Aorta (tissue), 5 donors: ENCODE data around the gene PALLD. TPM values are rescaled to one million over a fixed set of nuclear protein-coding genes. Genes with fewer than 3 reads are reported as not detected.

Source experiments
- ATAC-seq: fragments of 200-7000 bp; cut with Tn5 transposase; one replicate; pipeline ENCODE4 v1.9.1; 2022; ENCODE audit warnings: moderate library complexity; ENCODE audit not compliant: low FRiP score
- DNase-seq, 2 donors: peaks; one replicate each; pipeline ENCODE4 v3.0.0-alpha.2; 2020
- H3K27ac ChIP-seq, 2 donors: one replicate each; pipeline ENCODE4 v1.5.1; 2013; ENCODE audit warnings: low read length in 2 of 2, mild to moderate bottlenecking in 2 of 2, moderate library complexity in 2 of 2, control low read depth in 1 of 2, inconsistent platforms in 1 of 2, low read depth in 1 of 2
- H3K27me3 ChIP-seq, 2 donors: one replicate each; pipeline ENCODE4 v1.6.1; 2013; ENCODE audit warnings: control low read depth in 1 of 2, low read length in 1 of 2, mild to moderate bottlenecking in 1 of 2, moderate library complexity in 1 of 2; ENCODE audit not compliant: insufficient read depth in 2 of 2, control insufficient read depth in 1 of 2
- H3K36me3 ChIP-seq, 2 donors: one replicate each; pipeline ENCODE4 v1.6.1; 2013; ENCODE audit warnings: control low read depth in 1 of 2, low read length in 1 of 2, mild to moderate bottlenecking in 1 of 2; ENCODE audit not compliant: insufficient read depth in 2 of 2, control insufficient read depth in 1 of 2
- H3K4me1 ChIP-seq, 2 donors: one replicate each; pipeline ENCODE4 v1.6.1; 2013; ENCODE audit warnings: low read length in 2 of 2, control low read depth in 1 of 2, mild to moderate bottlenecking in 1 of 2, moderate library complexity in 1 of 2; ENCODE audit not compliant: insufficient read depth in 2 of 2, control insufficient read depth in 1 of 2
- H3K4me3 ChIP-seq, 2 donors: one replicate each; pipeline ENCODE4 v1.5.1; 2013; ENCODE audit warnings: low read length in 2 of 2, control low read depth in 1 of 2, mild to moderate bottlenecking in 1 of 2
- H3K9me3 ChIP-seq: one replicate; pipeline ENCODE4 v1.6.1; 2013; ENCODE audit warnings: mild to moderate bottlenecking, low read length; ENCODE audit not compliant: control insufficient read depth
- WGBS, 2 donors: extraction: QIAGEN DNeasy Blood & Tissue Kit; methylation state at CpG; one replicate each; pipeline ENCODE4 v1.1.7; 2013; 5-methylcytosine and 5-hydroxymethylcytosine counted together
- intact Hi-C, 2 donors: fragments of 100-400 bp; cut with DNase I; formaldehyde crosslinking; loops; one replicate each; pipeline versions ENCODE4 v1.14.2 to v1.15.0; 2022
- polyA plus RNA-seq, 2 donors: library from polyadenylated mRNA; stranded (reverse); fragments of 200-250 nt; gene quantifications; one replicate each; pipeline ENCODE4 v1.2.3, GENCODE V29; 2013
- total RNA-seq, 2 donors: library from RNA; stranded (reverse); fragmentation: NEBNext Ultra II Directional; extraction: Animal tissue kit (Norgen Biotek cat#: 25700); gene quantifications; one replicate each; pipeline ENCODE4 v1.2.1, GENCODE V29; 2021
- donor health status: healthy with polysubstance abuse.
- donor health status: Bipolar disorder and iron deficiency.
- donor health status: DM: no; HTN: no; CAD: no.
- donor health status: DM: no; HTN: no; CAD: no.
- donor health status: DM: yes; HTN: yes; CAD: no.

PALLD gene
- total and polyA plus RNA-seq, 4 donors = 253 to 626 (median 464) TPM

- DNase-seq = no peak
- intact Hi-C loops = loop anchor here in 1 of 2 donors (10.0 kb wide), 1 partner anchor 155 kb away; no protein-coding TSS in a partner anchor
- peaks cover 10 to 14% of the 10 kb centered on the region in 2 donors for H3K4me1 ChIP-seq
- no peak overlapping the region for H3K4me3 ChIP-seq
- no peaks in the 10 kb centered on the region for H3K27me3 ChIP-seq
- H3K36me3 ChIP-seq = peaks cover 0 to 5% of the 10 kb centered on the region in 2 donors
- ATAC-seq = no peak
- peak overlapping the region; percentile 33 to 40 for H3K27ac ChIP-seq
- H3K9me3 ChIP-seq = no peaks in the 10 kb centered on the region
- WGBS, 2 donors = 37 to 54% methylated on average over 3 of the region's 3 CpGs
These were observed 353.1 kb downstream of the PALLD start for GRCh38 chr4:168849997-168850396.

- intact Hi-C loops = loop anchor here in 1 of 2 donors (10.0 kb wide), 1 partner anchor 152 kb away; no protein-coding TSS in a partner anchor
- Histone ChIP-seq H3K27ac (no peak overlapping the region), H3K36me3 (peaks cover 0 to 5% of the 10 kb centered on the region in 2 donors), H3K4me3 (no peak overlapping the region), H3K27me3 (no peaks in the 10 kb centered on the region), H3K4me1 (peaks cover 8 to 19% of the 10 kb centered on the region in 2 donors), H3K9me3 (no peaks in the 10 kb centered on the region)
- ATAC-seq (no peak), DNase-seq (no peak)
- WGBS, 2 donors = 51 to 64% methylated on average over 3 of the region's 3 CpGs
These were observed 355.5 kb downstream of the PALLD start for GRCh38 chr4:168852387-168852786.

- Histone ChIP-seq H3K27me3 (no peaks in the 10 kb centered on the region), H3K4me3 (no peak overlapping the region), H3K27ac (peak overlapping the region; percentile 83 to 94), H3K4me1 (peaks cover 10 to 19% of the 10 kb centered on the region in 2 donors), H3K36me3 (peaks cover 0 to 5% of the 10 kb centered on the region in 2 donors), H3K9me3 (no peaks in the 10 kb centered on the region)
- no peak for ATAC-seq
- 67 to 69% methylated on average over 6 of the region's 6 CpGs for WGBS, 2 donors
- DNase-seq = no peak
- intact Hi-C loops = loop anchor here in 1 of 2 donors (10.0 kb wide), 1 partner anchor 152 kb away; no protein-coding TSS in a partner anchor
These were observed 356.3 kb downstream of the PALLD start for GRCh38 chr4:168852933-168853713.

- Histone ChIP-seq H3K36me3 (peaks cover 0 to 5% of the 10 kb centered on the region in 2 donors), H3K27ac (peak overlapping the region; percentile 83 to 94), H3K27me3 (no peaks in the 10 kb centered on the region), H3K4me1 (peaks cover 10 to 22% of the 10 kb centered on the region in 2 donors), H3K9me3 (no peaks in the 10 kb centered on the region), H3K4me3 (no peak overlapping the region)
- DNase-seq (no peak), ATAC-seq (no peak)
- WGBS, 2 donors = 47 to 49% methylated on average over 4 of the region's 4 CpGs
- intact Hi-C loops = loop anchor here in 1 of 2 donors (10.0 kb wide), 1 partner anchor 151 kb away; no protein-coding TSS in a partner anchor
These were observed 356.9 kb downstream of the PALLD start for GRCh38 chr4:168853770-168854169.

GRCh38 chr4:168854350-168854921 is 357.6 kb downstream of the PALLD start:
- 11 to 15% methylated on average over 8 of the region's 8 CpGs for WGBS, 2 donors
- Histone ChIP-seq H3K27me3 (no peaks in the 10 kb centered on the region), H3K4me3 (no peak overlapping the region), H3K27ac (peak overlapping the region; percentile 94 to 99), H3K9me3 (no peaks in the 10 kb centered on the region), H3K4me1 (peaks cover 12 to 27% of the 10 kb centered on the region in 2 donors), H3K36me3 (peaks cover 0 to 5% of the 10 kb centered on the region in 2 donors)
- DNase-seq = no peak
- peak; percentile 79 for ATAC-seq
- intact Hi-C loops = loop anchor here in 1 of 2 donors (10.0 kb wide), 1 partner anchor 150 kb away; no protein-coding TSS in a partner anchor

- peak overlapping the region; percentile 85 to 97 for H3K27ac ChIP-seq
- H3K27me3 ChIP-seq = no peaks in the 10 kb centered on the region
- H3K4me1 ChIP-seq = peaks cover 12 to 27% of the 10 kb centered on the region in 2 donors
- ATAC-seq (no peak), DNase-seq (no peak)
- WGBS, 2 donors = 17 to 18% methylated on average over 2 of the region's 2 CpGs
- H3K36me3 ChIP-seq = peaks cover 0 to 3% of the 10 kb centered on the region in 2 donors
- intact Hi-C loops = loop anchor here in 1 of 2 donors (10.0 kb wide), 1 partner anchor 148 kb away; no protein-coding TSS in a partner anchor
- H3K9me3 ChIP-seq = no peaks in the 10 kb centered on the region
- H3K4me3 ChIP-seq = no peak overlapping the region
These were observed 359.5 kb downstream of the PALLD start for GRCh38 chr4:168856312-168856711.

- Histone ChIP-seq H3K4me3 (no peak overlapping the region), H3K27ac (peak overlapping the region; percentile 61 to 97), H3K9me3 (no peaks in the 10 kb centered on the region), H3K4me1 (peaks cover 12 to 27% of the 10 kb centered on the region in 2 donors), H3K27me3 (no peaks in the 10 kb centered on the region), H3K36me3 (no peaks in the 10 kb centered on the region)
- ATAC-seq = no peak
- DNase-seq = no peak
- intact Hi-C loops = loop anchor here in 1 of 2 donors (10.0 kb wide), 1 partner anchor 148 kb away; no protein-coding TSS in a partner anchor
- WGBS, 2 donors = 7 to 11% methylated on average over 6 of the region's 6 CpGs
These were observed 360.2 kb downstream of the PALLD start for GRCh38 chr4:168857009-168857408.

- peaks cover 12 to 27% of the 10 kb centered on the region in 2 donors for H3K4me1 ChIP-seq
- ATAC-seq (peak; percentile 72), DNase-seq (no peak)
- 38 to 44% methylated on average over 5 of the region's 5 CpGs for WGBS, 2 donors
- H3K9me3 ChIP-seq = no peaks in the 10 kb centered on the region
- H3K36me3 ChIP-seq = no peaks in the 10 kb centered on the region
- H3K27me3 ChIP-seq = no peaks in the 10 kb centered on the region
- peak overlapping the region; percentile 89 to 97 for H3K27ac ChIP-seq
- intact Hi-C loops = loop anchor here in 1 of 2 donors (10.0 kb wide), 1 partner anchor 147 kb away; no protein-coding TSS in a partner anchor
- no peak overlapping the region for H3K4me3 ChIP-seq
These were observed 360.9 kb downstream of the PALLD start for GRCh38 chr4:168857546-168858314.
